SHP77 (cell line): Measurements from ENCODE around the gene KCNIP1.

ENCODE experiments used
- DNase-seq, 2 experiments: peaks; one replicate each; lab custom pipeline; 2025; lab: John Stamatoyannopoulos, UW

Gene KCNIP1

GRCh38 chr5:170642066-170642735 is 138.4 kb downstream of the KCNIP1 start:
- no peak for DNase-seq

DNA sequence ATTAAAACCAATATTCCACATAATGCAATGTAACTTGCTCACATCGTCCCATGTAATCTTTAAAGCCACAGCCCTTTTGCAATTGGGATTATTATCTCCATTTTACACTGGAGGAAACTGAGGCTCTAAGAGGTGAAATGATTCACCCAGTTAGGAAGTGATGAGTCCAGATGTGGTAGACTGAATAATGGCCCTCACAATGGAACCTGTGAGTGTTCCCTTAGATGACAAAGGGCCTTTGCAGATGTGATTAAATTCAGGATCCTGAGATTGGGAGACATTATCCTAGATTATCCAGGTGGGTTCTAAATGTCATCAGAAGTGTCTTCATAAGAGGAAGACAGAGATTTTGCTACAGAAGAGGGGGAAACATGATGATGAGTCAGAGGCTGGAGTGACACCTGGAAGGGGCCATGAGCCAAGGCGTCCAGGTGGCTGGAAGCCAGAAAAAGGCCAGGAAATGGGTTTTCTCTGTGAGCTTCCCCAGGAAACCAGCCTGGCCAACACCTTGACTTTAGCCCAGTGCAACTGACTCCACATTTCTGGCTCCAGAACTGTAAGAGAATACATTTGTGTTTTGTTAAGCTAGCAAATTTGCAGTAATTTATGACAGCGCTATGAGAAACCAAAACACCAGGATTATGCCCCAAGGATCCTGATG is 139.1 kb downstream of the KCNIP1 start:
- DNase-seq = no peak

GRCh38 chr5:170643591-170643990 is 139.8 kb downstream of the KCNIP1 start:
- DNase-seq = no peak

GRCh38 chr5:170644501-170644900 is 140.7 kb downstream of the KCNIP1 start:
- DNase-seq = no peak

DNA sequence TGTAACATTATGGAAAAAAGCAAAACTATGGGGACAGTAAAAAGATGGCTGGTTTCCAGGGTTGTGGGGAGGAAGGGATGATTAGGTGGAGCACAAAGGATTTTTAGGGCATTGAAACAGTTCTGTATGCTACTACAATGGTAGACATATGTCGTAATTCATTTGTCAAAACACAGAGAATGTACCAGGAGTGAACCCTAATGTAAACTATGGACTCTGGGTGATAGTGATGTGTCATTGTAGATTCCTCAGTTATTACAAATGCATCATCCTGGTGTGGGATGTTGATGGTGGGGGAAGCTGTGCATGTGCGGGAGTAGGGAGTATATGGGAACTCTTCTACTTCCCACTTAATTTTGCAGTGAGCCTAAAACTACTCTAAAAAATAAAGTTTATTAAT is 144.7 kb downstream of the KCNIP1 start:
- DNase-seq = no peak

GRCh38 chr5:170650850-170651249 is 147.0 kb downstream of the KCNIP1 start:
- DNase-seq = no peak

- DNase-seq = no peak
Measured at GRCh38 chr5:170651604-170652277, 147.9 kb downstream of the KCNIP1 start.

GRCh38 chr5:170655476-170655875 is 151.7 kb downstream of the KCNIP1 start:
- DNase-seq = no peak

DNA sequence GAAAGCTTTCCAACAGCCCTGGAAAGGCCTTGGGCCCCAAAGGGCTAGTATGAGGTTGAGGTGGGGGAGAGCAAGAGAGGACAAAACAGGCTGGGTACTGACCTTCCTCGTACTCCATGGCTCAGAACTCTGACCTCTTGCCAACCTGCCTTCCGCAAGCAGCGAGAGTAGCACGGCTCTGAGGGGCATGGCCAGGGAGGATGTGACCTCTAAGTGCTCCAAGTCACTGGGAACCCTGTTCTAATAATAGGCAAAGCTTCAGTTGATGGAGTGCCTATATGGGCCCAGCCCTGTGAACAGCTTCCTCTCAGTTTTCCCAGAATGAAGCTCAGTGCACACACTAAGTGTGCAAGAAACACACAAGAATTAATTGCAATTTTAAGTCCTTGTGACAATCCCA is 152.1 kb downstream of the KCNIP1 start:
- no peak for DNase-seq

GRCh38 chr5:170656346-170656745 is 152.5 kb downstream of the KCNIP1 start:
- DNase-seq = no peak

DNA sequence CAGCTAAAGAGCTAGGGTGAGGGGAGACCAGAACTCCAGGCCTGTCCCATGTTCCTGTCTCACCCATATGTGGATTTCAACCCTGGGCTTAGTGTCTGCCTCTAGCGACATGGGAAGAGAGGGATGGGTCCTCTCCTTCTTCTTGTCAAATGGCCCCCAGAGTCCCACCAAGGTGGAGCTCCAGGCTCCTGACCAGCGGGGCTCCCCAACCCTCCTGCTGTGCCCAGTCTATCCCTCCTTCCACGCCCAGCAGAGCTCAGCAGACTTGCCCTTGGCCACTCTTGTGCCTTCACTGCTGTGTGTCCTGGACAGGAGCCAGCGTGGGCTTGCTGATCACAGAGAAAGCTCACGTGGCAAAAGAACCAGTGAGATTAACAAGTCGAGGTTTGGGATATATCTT is 156.7 kb downstream of the KCNIP1 start:
- DNase-seq = no peak

DNA sequence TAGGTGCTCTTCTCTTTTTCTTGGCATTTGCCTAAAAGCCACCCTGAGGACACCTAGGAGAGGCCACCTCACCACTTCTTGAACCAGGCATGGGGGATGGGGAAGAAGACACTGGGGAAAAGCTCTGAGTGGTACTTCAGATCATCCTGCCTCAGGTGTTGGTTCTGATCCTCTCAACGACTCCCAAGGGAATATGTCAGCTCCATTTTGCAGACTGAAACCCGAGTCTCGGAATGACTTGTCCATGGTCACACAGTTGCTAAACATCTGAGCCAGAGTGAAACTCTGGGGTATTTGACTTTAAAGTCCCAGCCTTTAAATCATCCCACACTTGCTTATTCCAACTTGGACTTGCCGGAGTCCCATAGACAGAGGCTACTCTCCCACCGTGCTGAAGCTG is 159.1 kb downstream of the KCNIP1 start:
- no peak for DNase-seq

DNA sequence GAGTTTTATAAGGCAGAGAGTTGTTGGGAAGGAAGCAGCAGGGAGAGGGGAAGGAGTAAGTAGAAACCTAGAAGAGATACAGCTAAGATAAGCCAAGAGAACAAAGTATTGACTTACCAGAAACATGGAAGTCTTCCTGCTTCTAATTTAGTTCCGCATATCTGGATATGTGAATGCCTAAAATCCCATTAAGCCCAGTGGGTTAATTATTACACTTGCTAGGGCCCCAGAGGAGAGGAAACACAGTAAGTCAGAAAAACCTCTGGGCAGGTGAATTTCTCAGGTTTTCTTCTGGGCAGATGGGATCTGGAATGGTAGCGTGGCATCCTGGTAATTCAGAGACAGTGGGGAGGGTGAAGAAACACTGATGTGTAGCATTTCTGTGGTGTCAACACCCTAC is 175.0 kb downstream of the KCNIP1 start:
- no peak for DNase-seq

DNA sequence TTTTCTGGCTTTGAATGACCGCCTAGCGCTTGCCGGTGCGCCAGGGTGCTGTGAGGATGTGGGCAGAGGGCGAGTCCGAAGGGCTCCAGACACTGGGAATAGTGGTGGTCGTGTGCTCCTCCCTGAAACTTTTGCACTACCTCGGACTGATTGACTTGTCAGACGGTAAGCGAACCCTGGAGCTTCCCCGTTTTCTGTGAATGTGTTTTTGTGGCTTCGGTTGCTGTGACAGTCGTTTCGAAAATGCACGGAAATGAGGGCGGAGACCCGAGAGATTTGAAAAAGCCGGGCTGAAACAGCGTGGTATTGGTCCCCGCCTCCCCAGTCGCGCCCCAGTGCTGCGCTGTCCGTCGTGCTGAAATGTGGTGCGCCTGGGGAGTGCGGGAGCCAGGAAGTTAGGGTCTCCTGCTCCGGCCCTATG is 177.2 kb downstream of the KCNIP1 start:
- no peak for DNase-seq

DNA sequence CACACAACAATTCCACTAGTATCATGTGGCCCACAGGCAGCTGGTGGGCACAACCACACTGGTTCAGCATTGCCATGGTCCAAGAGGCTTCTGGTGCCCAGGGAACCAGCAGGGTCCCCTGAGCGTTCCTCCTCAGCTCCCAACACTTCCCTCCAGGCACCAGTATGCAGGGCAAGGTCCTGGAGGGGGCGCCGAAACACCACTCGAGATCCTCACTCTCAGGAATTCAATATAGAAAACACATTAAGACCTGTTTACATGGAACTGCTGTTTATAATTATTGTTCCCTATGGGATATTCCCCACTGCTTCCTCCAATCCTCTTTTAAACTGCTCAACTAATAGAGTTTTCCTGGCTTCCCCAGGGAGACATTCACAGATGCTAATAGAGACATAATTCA is 187.8 kb downstream of the KCNIP1 start:
- DNase-seq = no peak

- DNase-seq = no peak
Measured at GRCh38 chr5:170693701-170694100, 189.9 kb downstream of the KCNIP1 start.

- DNase-seq = no peak
Measured at GRCh38 chr5:170694911-170695310, 191.1 kb downstream of the KCNIP1 start.

GRCh38 chr5:170697031-170697430 is 193.2 kb downstream of the KCNIP1 start:
- no peak for DNase-seq

DNA sequence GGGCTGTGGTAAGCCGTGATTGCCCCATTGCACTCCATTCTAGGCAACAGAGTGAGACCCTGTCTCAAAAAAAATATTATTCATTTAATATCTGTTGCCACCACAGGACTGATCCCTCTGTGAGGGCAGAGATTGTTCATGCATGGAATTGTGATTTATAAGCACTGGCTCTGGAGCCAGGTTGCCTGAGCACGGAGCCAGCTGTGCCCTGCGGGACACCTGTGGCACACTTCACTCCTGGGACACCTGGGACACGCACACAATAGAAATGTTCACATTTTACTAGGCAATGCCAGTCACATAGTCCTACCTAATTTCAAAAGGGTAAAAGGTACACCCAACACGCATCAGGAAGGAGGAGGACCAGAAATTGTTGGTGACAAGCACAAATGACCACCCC is 196.7 kb downstream of the KCNIP1 start:
- no peak for DNase-seq

DNA sequence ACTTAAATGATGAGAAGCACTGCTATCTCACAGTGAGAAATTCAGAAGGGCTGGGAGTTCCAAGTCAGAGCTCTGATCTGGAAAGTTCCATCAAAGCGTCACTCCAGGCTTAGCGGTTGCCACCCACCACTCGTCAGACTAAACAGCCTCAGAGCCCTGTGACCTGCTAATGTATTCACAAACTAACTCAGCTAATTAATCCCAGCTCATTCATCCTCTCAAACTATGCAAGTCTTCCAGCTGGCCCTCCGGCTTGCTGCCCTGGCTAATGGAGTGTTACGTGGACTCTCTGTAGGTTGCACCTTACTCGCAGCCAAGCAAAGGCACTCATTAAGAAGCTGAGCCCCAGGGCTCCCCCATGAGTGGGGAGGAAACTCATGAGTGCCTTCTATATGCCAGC is 197.5 kb downstream of the KCNIP1 start:
- no peak for DNase-seq

- DNase-seq = no peak
Measured at GRCh38 chr5:170704417-170705192, 200.8 kb downstream of the KCNIP1 start.

GRCh38 chr5:170709640-170710039 is 205.8 kb downstream of the KCNIP1 start:
- DNase-seq = no peak

DNA sequence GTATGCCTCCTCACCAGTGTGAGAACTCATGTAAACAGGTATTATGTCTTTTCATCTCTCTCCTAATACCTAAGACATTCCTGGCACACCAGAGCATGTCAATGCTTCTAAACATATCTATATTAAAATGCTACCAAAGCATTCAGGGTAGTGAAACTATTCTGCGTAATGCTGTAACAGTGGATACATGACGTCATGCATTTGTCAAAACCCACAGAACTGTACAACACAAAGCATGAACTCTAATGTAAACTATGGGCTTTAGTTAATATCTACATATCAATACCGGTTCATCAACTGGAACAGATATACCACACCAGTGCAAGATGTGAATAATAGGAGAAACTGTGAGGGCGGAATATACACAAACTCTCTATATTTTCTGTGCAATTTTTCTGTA is 207.5 kb downstream of the KCNIP1 start:
- DNase-seq = no peak
